SK-N-MC (cell line): ENCODE results near the gene SRGAP3.

Source experiments
- EZH2 ChIP-seq: fragments of 200-600 bp; sonication (generic); IDR thresholded peaks from one replicate; pipeline ENCODE4 v1.6.1; 2017; ENCODE audit warnings: antibody characterized with exemption
- POLR2AphosphoS5 ChIP-seq: IDR thresholded peaks from 2 replicates; pipeline ENCODE4 v1.6.1; 2012; ENCODE audit warnings: mild to moderate bottlenecking, low read depth, low read length, borderline replicate concordance

DNA sequence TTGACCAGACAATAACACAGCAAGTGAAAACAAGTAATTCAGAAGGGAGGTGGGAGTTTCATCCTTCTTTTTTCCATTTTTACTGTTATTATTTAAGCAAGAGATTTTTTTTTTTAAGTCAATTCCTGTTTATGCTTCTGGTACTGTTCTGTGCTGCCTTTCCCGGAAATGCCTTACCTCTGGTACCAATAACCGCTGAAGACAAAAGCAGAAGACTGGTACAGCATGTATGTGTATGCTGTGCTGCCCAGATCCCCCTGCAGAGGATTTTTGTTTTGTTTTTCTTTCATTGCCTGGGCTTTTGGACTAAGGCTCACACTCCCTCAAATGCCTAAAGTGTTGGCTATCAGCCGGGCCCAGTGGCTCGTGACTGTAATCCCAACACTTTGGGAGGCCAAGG is 21.3 kb upstream of the SRGAP3 start:
- TF ChIP-seq POLR2AphosphoS5: no peak
- TF ChIP-seq EZH2: no peak
